Brain microvascular endothelial cell (primary cell): ENCODE results near the gene WDR44.
A peak's percentile ranks its signal among the peaks of the same experiment; 100 is the strongest.

Source experiments
- DNase-seq: peaks from one replicate; pipeline ENCODE4 v3.0.0-alpha.2; 2020
- H3K27ac ChIP-seq: fragments of 250-450 bp; sonication (Bioruptor Pico); 2 replicates; pipeline ENCODE4 v1.5.1; 2020; ENCODE audit warnings: mild to moderate bottlenecking, moderate library complexity
- H3K27me3 ChIP-seq: fragments of 250-450 bp; sonication (Bioruptor Pico); replicated peaks from 2 replicates; pipeline ENCODE4 v1.5.1; 2020; ENCODE audit warnings: mild to moderate bottlenecking
- H3K36me3 ChIP-seq: fragments of 250-450 bp; sonication (Bioruptor Pico); replicated peaks from 2 replicates; pipeline ENCODE4 v1.5.1; 2020; ENCODE audit warnings: mild to moderate bottlenecking
- H3K4me3 ChIP-seq: 2 replicates; pipeline ENCODE4 v1.5.1; 2011; ENCODE audit warnings: low read depth, mild to moderate bottlenecking, control low read depth, low read length, moderate library complexity
- CTCF ChIP-seq: IDR thresholded peaks from 2 replicates; pipeline ENCODE4 v1.5.1; 2011; ENCODE audit warnings: low read depth, mild to moderate bottlenecking, moderate library complexity, low read length, control low read depth, inconsistent platforms; ENCODE audit errors: missing control alignments
- in situ Hi-C: cut with HindIII; loops from 2 replicates; pipeline ENCODE4 v1.10.0; 2017; ENCODE audit warnings: low sequenced_read_pairs, low pct_ligation_motif_present

The WDR44 gene

GRCh38 chrX:118498351-118498750 is 152.4 kb downstream of the WDR44 start:
- in situ Hi-C loops: no loop called here
- Histone ChIP-seq H3K27me3 (no peaks in the 10 kb centered on the region), H3K4me3 (no peak overlapping the region), H3K36me3 (no peaks in the 10 kb centered on the region), H3K27ac (no peak overlapping the region)
- TF ChIP-seq CTCF: no peak
- DNase-seq: no peak

GRCh38 chrX:118498755-118499154 is 152.8 kb downstream of the WDR44 start:
- Histone ChIP-seq H3K36me3 (no peaks in the 10 kb centered on the region), H3K4me3 (no peak overlapping the region), H3K27ac (no peak overlapping the region), H3K27me3 (no peaks in the 10 kb centered on the region)
- in situ Hi-C loops: no loop called here
- no peak for DNase-seq
- TF ChIP-seq CTCF: no peak

GRCh38 chrX:118499295-118499694 is 153.4 kb downstream of the WDR44 start:
- in situ Hi-C loops: no loop called here

More at GRCh38 chrX:118499295-118499694, 153.4 kb downstream of the WDR44 start:
- TF ChIP-seq CTCF: peak; percentile 30
- DNase-seq: no peak
- no peak overlapping the region for H3K4me3 ChIP-seq
- no peak overlapping the region for H3K27ac ChIP-seq
- H3K27me3 ChIP-seq: no peaks in the 10 kb centered on the region
- no peaks in the 10 kb centered on the region for H3K36me3 ChIP-seq
